Tibial nerve (tissue), 4 donors: ENCODE measurements around the gene PCSK1.

ENCODE experiments used
- CTCF ChIP-seq, 5 experiments: fragments of 200-600 bp in 3 of 5; fragments of 450-650 bp in 2 of 5; sonication (generic) in 3 of 5; IDR thresholded peaks; one replicate each; pipeline ENCODE4 v1.5.1; 2016 to 2019; ENCODE audit warnings: antibody characterized with exemption in 5 of 5, mild to moderate bottlenecking in 3 of 5, moderate library complexity in 2 of 5
- EP300 ChIP-seq, 2 donors: sonication (generic); formaldehyde crosslinking; IDR thresholded peaks; one replicate each; pipeline ENCODE4 v1.6.1; 2017; ENCODE audit warnings: antibody characterized with exemption in 2 of 2, mild to moderate bottlenecking in 1 of 2
- POLR2A ChIP-seq, 2 donors: fragments of 450-650 bp; IDR thresholded peaks; one replicate each; pipeline ENCODE4 v1.6.1; 2017; ENCODE audit warnings: antibody characterized with exemption in 2 of 2, mild to moderate bottlenecking in 2 of 2, moderate library complexity in 2 of 2

GRCh38 chr5:96384353-96384752 is 48.7 kb downstream of the PCSK1 start:
- TF ChIP-seq CTCF (IDR thresholded peaks at IDR 0.05): no peak
- TF ChIP-seq POLR2A (IDR thresholded peaks at IDR 0.05): no peak
- no peak for TF ChIP-seq EP300 (IDR thresholded peaks at IDR 0.05)
